Measurements from ENCODE around the gene TAF5L. TPM values are rescaled to one million over a fixed set of nuclear protein-coding genes. Genes with fewer than 3 reads are reported as not detected.

The TAF5L gene
- total and polyA plus RNA-seq, 3 experiments from 2014 or later, result 7.2 to 31.7 (median 30.5) TPM

- H3K27ac Mint-ChIP-seq, result no peak overlapping the region
- peaks cover 0 to 4% (median 3%) of the 10 kb centered on the region in 3 donors for H3K36me3 Mint-ChIP-seq
- ChIA-PET CTCF (no interaction called here), POLR2A (no interaction called here)
- Histone ChIP-seq H3K4me3 (ENCODE audit: low read length) (no peak overlapping the region), H3K27me3 (ENCODE audit: insufficient read depth, low read length, poor library complexity, severe bottlenecking) (no peaks in the 10 kb centered on the region), H3K9me3 (ENCODE audit: low read length) (no peaks in the 10 kb centered on the region), H3K27ac (ENCODE audit: low read depth, low read length) (no peak overlapping the region), H3K36me3 (ENCODE audit: insufficient read depth, low read length) (no peaks in the 10 kb centered on the region), H3K4me1 (ENCODE audit: insufficient read depth, low read length) (peaks cover 15% of the 10 kb centered on the region)
- peaks cover 0 to 2% of the 10 kb centered on the region in 2 donors for H3K27me3 Mint-ChIP-seq
- DNase-seq, result no peak
- H3K4me1 Mint-ChIP-seq, result peaks cover 0 to 4% (median 3%) of the 10 kb centered on the region in 3 donors
- no peaks in the 10 kb centered on the region for H3K9me3 Mint-ChIP-seq
- H3K4me3 Mint-ChIP-seq, result no peak overlapping the region
Observed at GRCh38 chr1:229665912-229666558, 40.1 kb upstream of the TAF5L start.

GRCh38 chr1:229664133-229664689 lies 38.3 kb upstream of the TAF5L start:
- no peak overlapping the region for H3K27ac ChIP-seq (ENCODE audit: low read depth, low read length)
- DNase-seq, result peak; percentile 47 to 80 (median 54)
- Mint-ChIP-seq H3K36me3 (peaks cover 0 to 16% (median 10%) of the 10 kb centered on the region in 3 donors), H3K9me3 (no peaks in the 10 kb centered on the region), H3K27me3 (peaks cover 0 to 2% of the 10 kb centered on the region in 2 donors), H3K27ac (no peak overlapping the region), H3K4me1 (peaks cover 0 to 4% (median 3%) of the 10 kb centered on the region in 3 donors), H3K4me3 (no peak overlapping the region)
- H3K36me3 ChIP-seq (ENCODE audit: insufficient read depth, low read length), result peaks cover 3% of the 10 kb centered on the region
- H3K9me3 ChIP-seq (ENCODE audit: low read length), result no peaks in the 10 kb centered on the region
- H3K27me3 ChIP-seq (ENCODE audit: insufficient read depth, low read length, poor library complexity, severe bottlenecking), result no peaks in the 10 kb centered on the region
- H3K4me1 ChIP-seq (ENCODE audit: insufficient read depth, low read length), result peaks cover 15% of the 10 kb centered on the region
- no peak overlapping the region for H3K4me3 ChIP-seq (ENCODE audit: low read length)
- POLR2A ChIA-PET, result no interaction called here
- CTCF ChIA-PET, result no interaction called here

- H3K4me3 ChIP-seq (ENCODE audit: low read length), result no peak overlapping the region
- peaks cover 0 to 4% (median 3%) of the 10 kb centered on the region in 3 donors for H3K4me1 Mint-ChIP-seq
- no peak overlapping the region for H3K27ac ChIP-seq (ENCODE audit: low read depth, low read length)
- no peak overlapping the region for H3K4me3 Mint-ChIP-seq
- CTCF ChIA-PET, result interaction anchor here (1.0 to 2.1 kb wide), 11 partner anchors 11 to 650 kb away, joined by 3 to 15 read pairs (median 4); no protein-coding TSS in a partner anchor
- H3K36me3 ChIP-seq (ENCODE audit: insufficient read depth, low read length), result peaks cover 6% of the 10 kb centered on the region
- no peak overlapping the region for H3K27ac Mint-ChIP-seq
- no peaks in the 10 kb centered on the region for H3K27me3 ChIP-seq (ENCODE audit: insufficient read depth, low read length, poor library complexity, severe bottlenecking)
- DNase-seq, result no peak
- POLR2A ChIA-PET, result interaction anchor here (0.7 kb wide), 1 partner anchor 451 kb away, joined by 3 read pairs; no protein-coding TSS in a partner anchor
- H3K9me3 ChIP-seq (ENCODE audit: low read length), result no peaks in the 10 kb centered on the region
- peaks cover 0 to 2% of the 10 kb centered on the region in 2 donors for H3K27me3 Mint-ChIP-seq
- peaks cover 15% of the 10 kb centered on the region for H3K4me1 ChIP-seq (ENCODE audit: insufficient read depth, low read length)
- peaks cover 0 to 35% (median 9%) of the 10 kb centered on the region in 3 donors for H3K36me3 Mint-ChIP-seq
- H3K9me3 Mint-ChIP-seq, result peaks cover 0 to 2% (median 0%) of the 10 kb centered on the region in 5 donors
Observed at GRCh38 chr1:229661897-229662296, 36.0 kb upstream of the TAF5L start.

GRCh38 chr1:229661022-229661877 lies 35.3 kb upstream of the TAF5L start:
- Mint-ChIP-seq H3K36me3 (peaks cover 0 to 39% (median 9%) of the 10 kb centered on the region in 3 donors), H3K9me3 (peaks cover 0 to 2% (median 0%) of the 10 kb centered on the region in 5 donors), H3K27ac (peak overlapping the region in 3 of 8 donors; percentile 56 to 89 (median 76)), H3K27me3 (peaks cover 0 to 2% of the 10 kb centered on the region in 2 donors), H3K4me3 (no peak overlapping the region), H3K4me1 (peaks cover 0 to 4% (median 3%) of the 10 kb centered on the region in 3 donors)
- Histone ChIP-seq H3K36me3 (ENCODE audit: insufficient read depth, low read length) (peaks cover 11% of the 10 kb centered on the region), H3K27me3 (ENCODE audit: insufficient read depth, low read length, poor library complexity, severe bottlenecking) (no peaks in the 10 kb centered on the region), H3K27ac (ENCODE audit: low read depth, low read length) (no peak overlapping the region), H3K4me3 (ENCODE audit: low read length) (no peak overlapping the region), H3K4me1 (ENCODE audit: insufficient read depth, low read length) (peaks cover 15% of the 10 kb centered on the region), H3K9me3 (ENCODE audit: low read length) (no peaks in the 10 kb centered on the region)
- peak; percentile 43 to 75 (median 52) for DNase-seq
- CTCF ChIA-PET, result interaction anchor here (0.7 to 2.1 kb wide), 16 partner anchors 10 to 651 kb away, joined by 3 to 15 read pairs (median 4); no protein-coding TSS in a partner anchor
- POLR2A ChIA-PET, result no interaction called here

GRCh38 chr1:229657993-229658755 lies 32.3 kb upstream of the TAF5L start:
- no peak overlapping the region for H3K27ac Mint-ChIP-seq
- H3K4me3 ChIP-seq (ENCODE audit: low read length), result no peak overlapping the region
- H3K9me3 Mint-ChIP-seq, result peaks cover 0 to 2% (median 0%) of the 10 kb centered on the region in 5 donors
- peaks cover 0 to 2% of the 10 kb centered on the region in 2 donors for H3K27me3 Mint-ChIP-seq
- ChIA-PET POLR2A (no interaction called here), CTCF (no interaction called here)
- no peaks in the 10 kb centered on the region for H3K9me3 ChIP-seq (ENCODE audit: low read length)
- no peaks in the 10 kb centered on the region for H3K27me3 ChIP-seq (ENCODE audit: insufficient read depth, low read length, poor library complexity, severe bottlenecking)
- H3K27ac ChIP-seq (ENCODE audit: low read depth, low read length), result no peak overlapping the region
- H3K36me3 Mint-ChIP-seq, result peaks cover 0 to 67% (median 19%) of the 10 kb centered on the region in 3 donors
- peaks cover 22% of the 10 kb centered on the region for H3K36me3 ChIP-seq (ENCODE audit: insufficient read depth, low read length)
- H3K4me3 Mint-ChIP-seq, result no peak overlapping the region
- H3K4me1 ChIP-seq (ENCODE audit: insufficient read depth, low read length), result no peaks in the 10 kb centered on the region
- DNase-seq, result no peak
- H3K4me1 Mint-ChIP-seq, result peaks cover 0 to 4% (median 3%) of the 10 kb centered on the region in 3 donors

- Mint-ChIP-seq H3K27ac (peak overlapping the region in 1 of 8 donors; percentile 62), H3K4me1 (no peaks in the 10 kb centered on the region), H3K27me3 (no peaks in the 10 kb centered on the region), H3K9me3 (peaks cover 0 to 2% (median 0%) of the 10 kb centered on the region in 5 donors), H3K36me3 (peaks cover 5 to 77% (median 24%) of the 10 kb centered on the region in 3 donors), H3K4me3 (no peak overlapping the region)
- Histone ChIP-seq H3K27ac (ENCODE audit: low read depth, low read length) (no peak overlapping the region), H3K9me3 (ENCODE audit: low read length) (no peaks in the 10 kb centered on the region), H3K4me1 (ENCODE audit: insufficient read depth, low read length) (no peaks in the 10 kb centered on the region), H3K4me3 (ENCODE audit: low read length) (no peak overlapping the region), H3K36me3 (ENCODE audit: insufficient read depth, low read length) (peaks cover 25% of the 10 kb centered on the region), H3K27me3 (ENCODE audit: insufficient read depth, low read length, poor library complexity, severe bottlenecking) (no peaks in the 10 kb centered on the region)
- ChIA-PET CTCF (no interaction called here), POLR2A (no interaction called here)
- no peak for DNase-seq
Observed at GRCh38 chr1:229655781-229656180, 29.9 kb upstream of the TAF5L start.

GRCh38 chr1:229653420-229653819 lies 27.5 kb upstream of the TAF5L start:
- no peaks in the 10 kb centered on the region for H3K4me1 ChIP-seq (ENCODE audit: insufficient read depth, low read length)
- peak overlapping the region in 3 of 8 donors; percentile 15 to 77 (median 49) for H3K27ac Mint-ChIP-seq
- no peak overlapping the region for H3K4me3 Mint-ChIP-seq
- peaks cover 0 to under 1% (median 0%) of the 10 kb centered on the region in 5 donors for H3K9me3 Mint-ChIP-seq
- peaks cover 5 to 78% (median 21%) of the 10 kb centered on the region in 3 donors for H3K36me3 Mint-ChIP-seq
- no peaks in the 10 kb centered on the region for H3K27me3 Mint-ChIP-seq
- ChIA-PET CTCF (no interaction called here), POLR2A (no interaction called here)
- H3K27ac ChIP-seq (ENCODE audit: low read depth, low read length), result no peak overlapping the region
- peaks cover 26% of the 10 kb centered on the region for H3K36me3 ChIP-seq (ENCODE audit: insufficient read depth, low read length)
- no peak for DNase-seq
- no peak overlapping the region for H3K4me3 ChIP-seq (ENCODE audit: low read length)
- no peaks in the 10 kb centered on the region for H3K4me1 Mint-ChIP-seq
- no peaks in the 10 kb centered on the region for H3K27me3 ChIP-seq (ENCODE audit: insufficient read depth, low read length, poor library complexity, severe bottlenecking)
- H3K9me3 ChIP-seq (ENCODE audit: low read length), result no peaks in the 10 kb centered on the region
